WI38 (cell line): ENCODE results near the gene USP48.

Experiments
- H3K4me3 ChIP-seq: 2 replicates; pipeline ENCODE4 v1.5.1; 2011; ENCODE audit warnings: low read depth, mild to moderate bottlenecking, control low read depth, low read length
- TF ChIP-seq, protein P1 (sequence below): IDR thresholded peaks from 2 replicates; pipeline ENCODE4 v1.5.1; 2012; ENCODE audit warnings: low read depth, mild to moderate bottlenecking, control low read depth, low read length

USP48 gene

DNA sequence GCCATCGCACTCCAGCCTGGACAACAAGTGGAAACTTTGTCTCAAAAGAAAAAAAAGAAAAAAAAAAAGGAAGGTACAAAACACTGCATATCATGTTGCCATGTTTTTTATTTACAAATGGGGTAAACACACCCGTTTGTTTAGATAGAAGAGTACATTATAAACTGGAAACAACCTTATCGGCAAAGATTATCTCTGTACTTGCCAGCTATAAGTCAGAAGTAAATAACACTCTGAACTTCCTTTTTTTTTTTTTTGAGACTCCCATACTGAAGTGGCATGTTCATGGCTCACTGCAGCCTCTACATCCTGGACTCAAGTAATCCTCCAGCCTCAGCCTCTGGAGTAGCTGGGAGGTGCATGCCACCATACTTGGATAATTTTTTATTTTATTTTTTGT, 21.9 kb downstream of the USP48 start:
- no peak overlapping the region for H3K4me3 ChIP-seq
- TF ChIP-seq, protein P1, sequence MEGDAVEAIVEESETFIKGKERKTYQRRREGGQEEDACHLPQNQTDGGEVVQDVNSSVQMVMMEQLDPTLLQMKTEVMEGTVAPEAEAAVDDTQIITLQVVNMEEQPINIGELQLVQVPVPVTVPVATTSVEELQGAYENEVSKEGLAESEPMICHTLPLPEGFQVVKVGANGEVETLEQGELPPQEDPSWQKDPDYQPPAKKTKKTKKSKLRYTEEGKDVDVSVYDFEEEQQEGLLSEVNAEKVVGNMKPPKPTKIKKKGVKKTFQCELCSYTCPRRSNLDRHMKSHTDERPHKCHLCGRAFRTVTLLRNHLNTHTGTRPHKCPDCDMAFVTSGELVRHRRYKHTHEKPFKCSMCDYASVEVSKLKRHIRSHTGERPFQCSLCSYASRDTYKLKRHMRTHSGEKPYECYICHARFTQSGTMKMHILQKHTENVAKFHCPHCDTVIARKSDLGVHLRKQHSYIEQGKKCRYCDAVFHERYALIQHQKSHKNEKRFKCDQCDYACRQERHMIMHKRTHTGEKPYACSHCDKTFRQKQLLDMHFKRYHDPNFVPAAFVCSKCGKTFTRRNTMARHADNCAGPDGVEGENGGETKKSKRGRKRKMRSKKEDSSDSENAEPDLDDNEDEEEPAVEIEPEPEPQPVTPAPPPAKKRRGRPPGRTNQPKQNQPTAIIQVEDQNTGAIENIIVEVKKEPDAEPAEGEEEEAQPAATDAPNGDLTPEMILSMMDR = no peak

DNA sequence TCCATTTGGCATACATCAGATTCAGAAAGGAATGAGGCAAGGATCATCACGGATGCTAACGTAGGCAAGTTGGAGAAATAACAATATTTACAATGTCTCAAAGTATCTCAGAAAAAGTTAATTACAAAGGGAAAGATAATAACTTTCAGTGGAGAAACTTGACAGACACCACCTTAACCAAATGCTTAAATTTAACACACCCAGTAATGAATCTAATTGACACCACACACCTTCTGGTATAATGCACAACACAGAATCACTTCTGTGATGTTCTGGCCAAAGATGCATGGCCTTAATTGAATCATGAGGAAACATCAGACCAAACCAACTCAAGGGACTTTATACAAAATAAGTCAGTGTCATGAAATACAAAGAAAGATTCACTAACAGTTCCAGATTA, 23.1 kb downstream of the USP48 start:
- TF ChIP-seq, protein P1 = no peak
- no peak overlapping the region for H3K4me3 ChIP-seq

DNA sequence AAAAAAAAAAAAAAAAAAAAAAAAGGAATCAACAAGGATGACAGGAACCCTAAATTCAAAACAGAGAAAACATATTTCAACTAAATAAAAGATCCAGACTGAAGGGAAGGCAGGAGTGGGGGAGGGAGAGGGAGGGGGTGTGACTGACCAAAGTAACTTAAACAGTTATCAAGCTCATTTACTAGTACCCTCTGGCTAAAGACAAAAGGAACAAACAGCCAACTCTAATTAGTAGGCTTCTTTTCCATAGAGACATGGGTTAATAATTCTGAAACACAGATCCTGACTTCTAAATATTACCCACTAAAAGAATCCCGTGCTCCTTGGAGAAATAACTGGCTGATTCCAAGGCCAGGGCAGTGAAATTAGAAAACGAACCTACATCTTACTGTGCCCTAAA, 23.8 kb downstream of the USP48 start:
- no peak overlapping the region for H3K4me3 ChIP-seq
- TF ChIP-seq, protein P1 = no peak

DNA sequence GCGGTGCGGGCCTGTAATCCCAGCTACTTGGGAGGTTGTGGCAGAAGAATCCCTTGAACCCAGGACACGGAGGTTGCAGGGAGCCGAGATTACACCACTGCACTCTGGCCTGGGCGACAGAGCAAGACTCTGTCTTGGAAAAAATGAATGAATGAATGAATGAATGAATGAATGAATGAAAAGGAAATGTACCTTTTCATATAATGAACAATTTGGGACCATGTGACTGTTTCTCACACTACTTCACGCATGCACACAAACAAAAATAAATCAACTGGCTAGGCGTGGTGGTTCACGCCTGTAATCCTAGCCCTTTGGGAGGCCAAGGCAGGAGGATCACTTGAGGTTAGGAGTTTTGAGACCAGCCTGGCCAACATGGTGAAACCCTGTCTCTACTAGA, 24.3 kb downstream of the USP48 start:
- TF ChIP-seq, protein P1 = no peak
- no peak overlapping the region for H3K4me3 ChIP-seq

DNA sequence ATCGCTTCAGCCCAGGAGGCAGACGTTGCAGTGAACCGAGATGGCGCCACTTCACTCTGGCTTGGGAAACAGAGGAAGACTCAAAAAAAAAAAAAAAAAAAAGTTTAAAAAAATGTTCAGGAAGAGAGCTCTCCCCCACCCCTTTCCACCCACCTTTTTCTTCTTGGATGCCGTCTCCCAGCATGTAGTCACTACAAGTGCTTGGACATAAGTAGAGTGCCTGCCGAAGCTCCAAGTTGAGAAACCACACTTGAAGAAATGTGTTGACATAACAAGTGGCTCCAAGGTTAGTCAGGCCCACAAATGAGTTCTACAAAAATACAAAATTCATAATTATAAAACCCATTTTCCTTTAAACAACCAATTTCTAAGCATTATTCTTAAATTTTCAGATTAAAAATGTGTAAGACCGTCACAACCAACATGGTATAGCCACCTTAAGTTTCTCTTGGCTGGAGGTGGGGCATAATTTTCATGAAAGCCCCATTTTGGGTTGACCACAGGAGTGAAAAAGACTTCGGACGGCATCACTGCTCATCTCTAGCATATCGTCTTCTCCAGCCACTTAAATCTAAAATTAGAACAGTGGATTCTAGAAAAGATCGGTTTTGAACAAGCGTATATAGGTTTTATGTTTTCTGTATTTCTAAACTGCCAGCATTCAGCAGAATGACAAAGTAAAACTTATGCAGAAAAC, 26.4 kb downstream of the USP48 start:
- no peak overlapping the region for H3K4me3 ChIP-seq
- TF ChIP-seq, protein P1 = no peak

DNA sequence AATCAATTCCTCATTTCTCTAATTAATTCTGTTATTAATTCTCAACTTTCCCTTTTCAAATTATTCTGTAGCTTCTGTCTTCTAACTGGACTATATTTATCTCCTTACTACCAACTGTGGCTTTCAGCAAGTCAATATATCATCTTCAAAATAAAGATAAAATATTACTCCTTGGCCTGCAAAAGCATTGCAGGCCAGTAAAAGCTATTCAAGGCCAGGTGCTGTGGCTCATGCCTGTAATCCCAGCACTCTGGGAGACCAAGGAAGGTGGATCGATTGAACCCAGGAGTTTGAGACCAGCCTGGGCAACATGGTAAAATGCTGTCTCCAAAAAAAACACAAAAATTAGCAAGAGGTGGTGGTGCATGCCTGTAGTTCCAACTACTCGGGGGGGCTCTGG, 27.9 kb downstream of the USP48 start:
- no peak overlapping the region for H3K4me3 ChIP-seq
- TF ChIP-seq, protein P1 = no peak

DNA sequence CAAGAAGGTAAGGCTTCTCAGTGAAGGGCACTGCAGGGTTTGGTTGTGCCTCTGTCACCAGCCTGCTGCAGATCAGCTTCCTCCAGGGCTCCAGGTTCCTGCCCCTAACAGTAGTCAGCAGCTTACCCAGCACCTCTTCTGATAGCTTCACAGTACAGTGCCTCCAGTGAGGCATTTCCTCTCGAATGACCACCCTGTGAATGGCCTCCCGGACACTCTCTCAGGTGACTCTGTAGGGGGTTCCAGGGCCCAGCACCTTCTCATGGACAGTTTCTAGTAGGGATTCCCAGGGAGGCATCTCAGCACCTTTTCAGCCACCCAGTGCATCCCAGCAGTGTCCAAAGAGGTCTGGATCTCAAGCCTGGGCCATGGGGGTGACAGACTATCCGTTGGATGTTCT, 28.4 kb downstream of the USP48 start:
- no peak overlapping the region for H3K4me3 ChIP-seq
- TF ChIP-seq, protein P1 = no peak
